ENCODE data around the gene PNLDC1.

Gene PNLDC1

GRCh38 chr6:159769470-159769869 lies 30.6 kb upstream of the PNLDC1 start:
- TF ChIP-seq, protein P1, sequence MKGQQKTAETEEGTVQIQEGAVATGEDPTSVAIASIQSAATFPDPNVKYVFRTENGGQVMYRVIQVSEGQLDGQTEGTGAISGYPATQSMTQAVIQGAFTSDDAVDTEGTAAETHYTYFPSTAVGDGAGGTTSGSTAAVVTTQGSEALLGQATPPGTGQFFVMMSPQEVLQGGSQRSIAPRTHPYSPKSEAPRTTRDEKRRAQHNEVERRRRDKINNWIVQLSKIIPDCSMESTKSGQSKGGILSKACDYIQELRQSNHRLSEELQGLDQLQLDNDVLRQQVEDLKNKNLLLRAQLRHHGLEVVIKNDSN (IDR thresholded peaks at IDR 0.05): no peak
- TF ChIP-seq TAF1 (IDR thresholded peaks at IDR 0.05; ENCODE audit: low read depth) (no peak), CREB1 (IDR thresholded peaks at IDR 0.05; ENCODE audit: low read depth) (no peak), ZBTB7A (IDR thresholded peaks at IDR 0.05; ENCODE audit: low read depth) (no peak), RAD21 (IDR thresholded peaks at IDR 0.05; ENCODE audit: low read depth) (no peak), REST (IDR thresholded peaks at IDR 0.05; ENCODE audit: low read depth) (no peak), FOXM1 (IDR thresholded peaks at IDR 0.05; ENCODE audit: borderline replicate concordance, low read depth) (no peak), CEBPB (IDR thresholded peaks at IDR 0.05) (no peak), YY1 (IDR thresholded peaks at IDR 0.05; ENCODE audit: low read depth) (no peak), TCF12 (IDR thresholded peaks at IDR 0.05; ENCODE audit: low read depth) (no peak), EP300 (IDR thresholded peaks at IDR 0.05; ENCODE audit: borderline replicate concordance) (no peak), TEAD4 (IDR thresholded peaks at IDR 0.05) (no peak), EGR1 (IDR thresholded peaks at IDR 0.05) (no peak), MAX (IDR thresholded peaks at IDR 0.05) (no peak), NFIC (IDR thresholded peaks at IDR 0.05) (no peak)

DNA sequence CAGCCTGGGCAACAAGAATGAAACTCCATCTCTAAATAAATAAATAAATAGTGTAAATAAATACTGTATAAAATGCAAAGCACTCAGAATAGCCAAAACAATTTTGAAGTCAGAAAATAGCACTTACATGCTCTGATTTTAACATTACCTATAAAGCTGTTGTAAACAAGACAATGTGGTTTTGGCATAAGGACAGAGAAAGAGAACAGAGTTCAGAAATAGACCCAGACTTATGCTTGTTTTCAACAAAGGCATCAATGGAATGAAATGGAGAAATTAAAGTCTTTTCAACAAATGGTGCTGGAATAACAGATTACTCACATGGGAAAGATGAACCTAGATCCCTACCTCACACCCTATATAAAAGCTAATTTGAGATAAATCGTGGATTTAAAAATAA lies 27.9 kb upstream of the PNLDC1 start:
- TF ChIP-seq, protein P1 (IDR thresholded peaks at IDR 0.05): no peak
- TF ChIP-seq CREB1 (IDR thresholded peaks at IDR 0.05; ENCODE audit: low read depth) (no peak), EGR1 (IDR thresholded peaks at IDR 0.05) (no peak), NFIC (IDR thresholded peaks at IDR 0.05) (no peak), TCF12 (IDR thresholded peaks at IDR 0.05; ENCODE audit: low read depth) (no peak)

- TF ChIP-seq TCF12 (IDR thresholded peaks at IDR 0.05; ENCODE audit: low read depth) (no peak), TEAD4 (IDR thresholded peaks at IDR 0.05) (no peak), ZBTB7A (IDR thresholded peaks at IDR 0.05; ENCODE audit: low read depth) (no peak), RAD21 (IDR thresholded peaks at IDR 0.05; ENCODE audit: low read depth) (no peak), EGR1 (IDR thresholded peaks at IDR 0.05) (no peak), YY1 (IDR thresholded peaks at IDR 0.05; ENCODE audit: low read depth) (no peak), CEBPB (IDR thresholded peaks at IDR 0.05) (no peak), CREB1 (IDR thresholded peaks at IDR 0.05; ENCODE audit: low read depth) (no peak), NFIC (IDR thresholded peaks at IDR 0.05) (no peak), TAF1 (IDR thresholded peaks at IDR 0.05; ENCODE audit: low read depth) (no peak), EP300 (IDR thresholded peaks at IDR 0.05; ENCODE audit: borderline replicate concordance) (no peak), REST (IDR thresholded peaks at IDR 0.05; ENCODE audit: low read depth) (no peak), FOXM1 (IDR thresholded peaks at IDR 0.05; ENCODE audit: borderline replicate concordance, low read depth) (no peak), MAX (IDR thresholded peaks at IDR 0.05) (no peak)
- TF ChIP-seq, protein P1 (IDR thresholded peaks at IDR 0.05): no peak
Measured at GRCh38 chr6:159777240-159777904, 22.7 kb upstream of the PNLDC1 start.

- TF ChIP-seq EP300 (IDR thresholded peaks at IDR 0.05; ENCODE audit: borderline replicate concordance) (no peak), NFIC (IDR thresholded peaks at IDR 0.05) (no peak), MAX (IDR thresholded peaks at IDR 0.05) (no peak), EGR1 (IDR thresholded peaks at IDR 0.05) (no peak), RAD21 (IDR thresholded peaks at IDR 0.05; ENCODE audit: low read depth) (no peak), TAF1 (IDR thresholded peaks at IDR 0.05; ENCODE audit: low read depth) (no peak), CEBPB (IDR thresholded peaks at IDR 0.05) (no peak), TCF12 (IDR thresholded peaks at IDR 0.05; ENCODE audit: low read depth) (no peak), REST (IDR thresholded peaks at IDR 0.05; ENCODE audit: low read depth) (no peak), FOXM1 (IDR thresholded peaks at IDR 0.05; ENCODE audit: borderline replicate concordance, low read depth) (no peak), TEAD4 (IDR thresholded peaks at IDR 0.05) (no peak), CREB1 (IDR thresholded peaks at IDR 0.05; ENCODE audit: low read depth) (no peak)
Measured at GRCh38 chr6:159778131-159778530, 21.9 kb upstream of the PNLDC1 start.
